ENCODE measurements around the gene TRAK1. TPM values are rescaled to one million over a fixed set of nuclear protein-coding genes. Genes with fewer than 3 reads are reported as not detected.

TRAK1 gene
- total and polyA plus RNA-seq, 2 donors (not counting 1 experiment from before 2014, with no cell fraction given) = 71.3 to 129 TPM

DNA sequence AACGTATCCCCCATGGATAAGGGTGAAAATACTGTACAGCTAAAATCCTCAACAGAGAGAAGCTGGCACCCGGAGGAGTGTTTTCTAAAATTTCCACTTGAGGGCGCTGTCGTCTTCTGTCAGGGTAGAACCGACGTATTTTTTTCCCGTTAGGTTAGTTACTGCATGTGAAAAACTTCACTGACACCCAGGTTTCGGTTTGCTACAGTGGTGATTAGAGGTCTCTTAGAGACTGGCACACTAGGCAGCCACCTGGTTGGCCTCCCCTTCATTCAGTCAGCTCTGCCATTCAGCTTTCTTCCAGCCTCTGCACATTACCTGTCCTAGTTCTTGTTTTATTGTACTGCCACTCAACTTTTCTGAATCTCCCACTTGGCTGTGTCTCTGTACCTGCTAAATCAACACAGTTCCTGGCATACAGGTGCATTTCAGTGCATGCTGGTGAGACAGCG lies 156.4 kb downstream of the TRAK1 start:
- ChIA-PET CTCF (interaction anchor here (0.6 to 3.5 kb wide), 20 partner anchors 14 to 573 kb away, joined by 3 to 28 read pairs (median 4); no protein-coding TSS in a partner anchor), POLR2A (no interaction called here)
- no peak overlapping the region for H3K9ac ChIP-seq (ENCODE audit: low read length)
- intact Hi-C loops (cut with micrococcal nuclease) = loop anchor here (1.0 kb wide), 2 partner anchors 196 to 300 kb away; no protein-coding TSS in a partner anchor
- no peaks in the 10 kb centered on the region for H4K20me1 ChIP-seq (ENCODE audit: control insufficient read depth, insufficient read depth, low read length, poor library complexity, severe bottlenecking)
- 40% methylated on average over 3 of the region's 9 CpGs for WGBS (ENCODE audit: insufficient coverage)
- H3K9me3 ChIP-seq (ENCODE audit: control extremely low read depth in 1 of 3, control insufficient read depth in 2 of 3, insufficient read depth in 1 of 3, low read length in 2 of 3) = no peaks in the 10 kb centered on the region
- Mint-ChIP-seq H3K4me3 (no peak overlapping the region), H3K27ac (no peak overlapping the region), H3K9me3 (ENCODE audit: insufficient read depth) (no peaks in the 10 kb centered on the region), H3K27me3 (peaks cover 22% of the 10 kb centered on the region), H3K4me1 (peaks cover 7% of the 10 kb centered on the region)
- H3K27me3 ChIP-seq (replicated peaks in 1 of 4; ENCODE audit: control extremely low read depth in 1 of 4, control insufficient read depth in 3 of 4, insufficient read depth in 4 of 4, low read length in 3 of 4) = peaks cover 0 to 8% (median 0%) of the 10 kb centered on the region in 4 experiments
- peak; percentile 69 for DNase-seq
- no peak overlapping the region for H3K4me3 ChIP-seq (ENCODE audit: control extremely low read depth in 1 of 5, extremely low read depth in 1 of 5, insufficient read depth in 1 of 5, low read depth in 2 of 5, low read length in 4 of 5)
- ATAC-seq (ENCODE audit: low read depth) = peak; percentile 45
- no peak overlapping the region for H3K27ac ChIP-seq (ENCODE audit: low read length in 2 of 2)
- H3K36me3 ChIP-seq (replicated peaks in 1 of 2; ENCODE audit: control extremely low read depth in 1 of 2, control insufficient read depth in 1 of 2, extremely low read depth in 1 of 2, insufficient read depth in 2 of 2, low read length in 1 of 2) = no peaks in the 10 kb centered on the region
- H3K4me2 ChIP-seq (replicated peaks; ENCODE audit: low read depth, low read length, poor library complexity, severe bottlenecking) = no peak overlapping the region
- H2AFZ ChIP-seq (ENCODE audit: insufficient read depth, low read depth, low read length, poor library complexity, severe bottlenecking) = peak overlapping the region; percentile 48
- TF ChIP-seq EZH2 (IDR thresholded peaks at IDR 0.05; ENCODE audit: borderline replicate concordance, insufficient read depth, low read depth, low read length, poor library complexity, severe bottlenecking) (no peak), CTCF (IDR thresholded peaks at IDR 0.05) (peak; percentile 83)
- H3K79me2 ChIP-seq (ENCODE audit: control insufficient read depth, insufficient read depth, low read length) = no peaks in the 10 kb centered on the region
- H3K4me1 ChIP-seq (ENCODE audit: control insufficient read depth in 2 of 2, insufficient read depth in 2 of 2, low read length in 2 of 2) = peaks cover 4 to 6% of the 10 kb centered on the region in 2 donors

- TF ChIP-seq EZH2 (IDR thresholded peaks at IDR 0.05; ENCODE audit: borderline replicate concordance, insufficient read depth, low read depth, low read length, poor library complexity, severe bottlenecking) = no peak
- TF ChIP-seq CTCF (IDR thresholded peaks at IDR 0.05) = no peak
- no peak overlapping the region for H3K27ac ChIP-seq (ENCODE audit: low read length in 2 of 2)
- no peaks in the 10 kb centered on the region for H3K36me3 ChIP-seq (replicated peaks in 1 of 2; ENCODE audit: control extremely low read depth in 1 of 2, control insufficient read depth in 1 of 2, extremely low read depth in 1 of 2, insufficient read depth in 2 of 2, low read length in 1 of 2)
- POLR2A ChIA-PET = no interaction called here
- no peak overlapping the region for H3K9ac ChIP-seq (ENCODE audit: low read length)
- peaks cover 34% of the 10 kb centered on the region for H3K27me3 Mint-ChIP-seq
- no CpG with 5 or more reads among the region's 1 CpG for whole genome bisulfite sequencing (ENCODE audit: insufficient coverage)
- H3K9me3 ChIP-seq (ENCODE audit: control extremely low read depth in 1 of 3, control insufficient read depth in 2 of 3, insufficient read depth in 1 of 3, low read length in 2 of 3) = no peaks in the 10 kb centered on the region
- peaks cover 4 to 6% of the 10 kb centered on the region in 2 donors for H3K4me1 ChIP-seq (ENCODE audit: control insufficient read depth in 2 of 2, insufficient read depth in 2 of 2, low read length in 2 of 2)
- CTCF ChIA-PET = no interaction called here
- peaks cover 0 to 7% (median 0%) of the 10 kb centered on the region in 4 experiments for H3K27me3 ChIP-seq (replicated peaks in 1 of 4; ENCODE audit: control extremely low read depth in 1 of 4, control insufficient read depth in 3 of 4, insufficient read depth in 4 of 4, low read length in 3 of 4)
- DNase-seq (no peak), ATAC-seq (ENCODE audit: low read depth) (no peak)
- peaks cover 7% of the 10 kb centered on the region for H3K4me1 Mint-ChIP-seq
- no peak overlapping the region for H3K4me3 ChIP-seq (ENCODE audit: control extremely low read depth in 1 of 5, extremely low read depth in 1 of 5, insufficient read depth in 1 of 5, low read depth in 2 of 5, low read length in 4 of 5)
- intact Hi-C loops (cut with micrococcal nuclease) = no loop called here
- H4K20me1 ChIP-seq (ENCODE audit: control insufficient read depth, insufficient read depth, low read length, poor library complexity, severe bottlenecking) = no peaks in the 10 kb centered on the region
- H3K9me3 Mint-ChIP-seq (ENCODE audit: insufficient read depth) = no peaks in the 10 kb centered on the region
- H3K4me2 ChIP-seq (replicated peaks; ENCODE audit: low read depth, low read length, poor library complexity, severe bottlenecking) = no peak overlapping the region
- H3K27ac Mint-ChIP-seq = no peak overlapping the region
- no peaks in the 10 kb centered on the region for H3K79me2 ChIP-seq (ENCODE audit: control insufficient read depth, insufficient read depth, low read length)
- no peak overlapping the region for H3K4me3 Mint-ChIP-seq
- no peak overlapping the region for H2AFZ ChIP-seq (ENCODE audit: insufficient read depth, low read depth, low read length, poor library complexity, severe bottlenecking)
Measured at GRCh38 chr3:42250761-42251160, 159.6 kb downstream of the TRAK1 start.

All from B cell (primary cell).